GM10248 (cell line): ENCODE results near the gene NSRP1.
"Not testable (repeated sequence)": the region's sequence is repeated elsewhere in the genome, so short reads cannot be mapped to it uniquely, and the experiment has no call there.

Experiments used
- CTCF ChIA-PET: fragments of 300-600 bp; sonication (Branson Sonifier 250); formaldehyde crosslinking; extraction: SDS; loops from one replicate; lab custom pipeline; 2021; ENCODE audit warnings: antibody characterized with exemption; lab: Yijun Ruan, JAX
- POLR2A ChIA-PET: fragments of 350-650 bp; sonication (Branson Sonifier 250); formaldehyde crosslinking; extraction: SDS; loops from one replicate; lab custom pipeline; 2020; ENCODE audit warnings: antibody characterized with exemption; lab: Yijun Ruan, JAX
- DNase-seq: peaks from one replicate; pipeline ENCODE4 v3.0.0; 2012; ENCODE audit errors: extremely low spot score
- CTCF ChIP-seq: IDR thresholded peaks from 2 replicates; pipeline ENCODE4 v1.5.1; 2012; ENCODE audit warnings: mild to moderate bottlenecking, low read depth; ENCODE audit errors: extremely low read depth, missing control alignments, control extremely low read depth

NSRP1 gene

GRCh38 chr17:30133197-30133596, 16.6 kb downstream of the NSRP1 start:
- no peak for DNase-seq
- ChIA-PET POLR2A (no interaction called here), CTCF (interaction anchor here (1.3 to 2.6 kb wide), 6 partner anchors 8 to 104 kb away, joined by 3 to 10 read pairs (median 5); no protein-coding TSS in a partner anchor)
- TF ChIP-seq CTCF = no peak

- ChIA-PET POLR2A (no interaction called here), CTCF (interaction anchor here (0.7 to 2.6 kb wide), 3 partner anchors 9 to 30 kb away, joined by 3 to 8 read pairs (median 6); no protein-coding TSS in a partner anchor)
- TF ChIP-seq CTCF = no peak
- DNase-seq = no peak
Measured at GRCh38 chr17:30134551-30134950, 17.9 kb downstream of the NSRP1 start.

- CTCF ChIA-PET = interaction anchor here (2.3 kb wide), 1 partner anchor 12 kb away, joined by 9 read pairs; no protein-coding TSS in a partner anchor
- DNase-seq = no peak
- no peak for TF ChIP-seq CTCF
- POLR2A ChIA-PET = no interaction called here
Measured at GRCh38 chr17:30137158-30137557, 20.5 kb downstream of the NSRP1 start.

- DNase-seq, POLR2A ChIA-PET: not testable (repeated sequence)
- CTCF ChIA-PET = interaction anchor here (1.0 to 1.4 kb wide), 2 partner anchors 15 to 17 kb away, joined by 4 to 5 read pairs; no protein-coding TSS in a partner anchor
Measured at GRCh38 chr17:30147860-30148259, 31.2 kb downstream of the NSRP1 start.

GRCh38 chr17:30148376-30148775, 31.8 kb downstream of the NSRP1 start:
- POLR2A ChIA-PET = no interaction called here
- no peak for TF ChIP-seq CTCF
- DNase-seq = no peak
- CTCF ChIA-PET = interaction anchor here (0.7 to 1.0 kb wide), 2 partner anchors 18 to 192 kb away, joined by 3 to 4 read pairs; no protein-coding TSS in a partner anchor

- CTCF ChIA-PET = interaction anchor here (1.3 to 3.0 kb wide), 2 partner anchors 26 to 56 kb away, joined by 3 to 16 read pairs; no protein-coding TSS in a partner anchor
- TF ChIP-seq CTCF = no peak
- no peak for DNase-seq
- POLR2A ChIA-PET = no interaction called here
Measured at GRCh38 chr17:30151471-30151870, 34.9 kb downstream of the NSRP1 start.

- CTCF ChIA-PET = interaction anchor here (0.9 to 3.0 kb wide), 3 partner anchors 16 to 45 kb away, joined by 3 to 16 read pairs (median 3); no protein-coding TSS in a partner anchor
- TF ChIP-seq CTCF = no peak
- POLR2A ChIA-PET = interaction anchor here (0.6 kb wide), 1 partner anchor 44 kb away, joined by 5 read pairs; no protein-coding TSS in a partner anchor
- no peak for DNase-seq
Measured at GRCh38 chr17:30153463-30153862, 36.8 kb downstream of the NSRP1 start.
